ENCODE measurements around the gene ITPR1. TPM values are rescaled to one million over a fixed set of nuclear protein-coding genes. Genes with fewer than 3 reads are reported as not detected.

ITPR1 gene
- polyA plus RNA-seq, 1 experiment = 1.4 TPM

- H3K27me3 ChIP-seq (ENCODE audit: control insufficient read depth, insufficient read depth, low read length) = no peaks in the 10 kb centered on the region
- TF ChIP-seq CTCF (IDR thresholded peaks at IDR 0.05; ENCODE audit: insufficient read depth, low read depth, low read length) = no peak
- POLR2A ChIA-PET = no interaction called here
- no peaks in the 10 kb centered on the region for H3K36me3 ChIP-seq (ENCODE audit: control insufficient read depth, insufficient read depth, low read length)
- no peak overlapping the region for H3K4me3 ChIP-seq (ENCODE audit: low read depth, low read length)
- CTCF ChIA-PET = no interaction called here
- DNase-seq (ENCODE audit: low read depth) = no peak
Observed at GRCh38 chr3:4581124-4581424, 87.9 kb downstream of the ITPR1 start.

DNA sequence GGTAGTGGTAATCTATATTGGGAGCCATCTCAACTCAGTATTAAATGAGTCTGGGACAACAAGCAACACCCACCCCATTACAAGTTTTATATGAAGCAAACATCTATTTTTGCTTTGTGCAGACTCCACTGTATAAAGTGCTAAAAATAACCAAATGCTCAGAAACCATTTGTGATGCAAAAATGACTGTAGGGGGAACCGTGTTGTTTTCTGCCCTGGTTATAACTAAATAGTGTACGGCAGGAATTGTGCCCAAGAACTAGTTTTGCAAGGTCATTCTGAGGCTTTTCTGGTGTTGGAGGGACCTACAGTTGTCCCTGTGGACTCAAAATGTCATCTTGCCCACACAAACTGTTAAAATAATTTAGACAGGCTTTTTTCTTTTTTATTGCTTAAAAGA lies 88.3 kb downstream of the ITPR1 start:
- no peak for DNase-seq (ENCODE audit: low read depth)
- TF ChIP-seq CTCF (IDR thresholded peaks at IDR 0.05; ENCODE audit: insufficient read depth, low read depth, low read length) = no peak
- POLR2A ChIA-PET = no interaction called here
- Histone ChIP-seq H3K27me3 (ENCODE audit: control insufficient read depth, insufficient read depth, low read length) (no peaks in the 10 kb centered on the region), H3K36me3 (ENCODE audit: control insufficient read depth, insufficient read depth, low read length) (no peaks in the 10 kb centered on the region), H3K4me3 (ENCODE audit: low read depth, low read length) (no peak overlapping the region)
- CTCF ChIA-PET = no interaction called here

- ChIA-PET POLR2A (no interaction called here), CTCF (interaction anchor here (1.0 kb wide), 1 partner anchor 12 kb away, joined by 3 read pairs; no protein-coding TSS in a partner anchor)
- Histone ChIP-seq H3K27me3 (ENCODE audit: control insufficient read depth, insufficient read depth, low read length) (no peaks in the 10 kb centered on the region), H3K4me3 (ENCODE audit: low read depth, low read length) (no peak overlapping the region), H3K36me3 (ENCODE audit: control insufficient read depth, insufficient read depth, low read length) (no peaks in the 10 kb centered on the region)
- no peak for TF ChIP-seq CTCF (IDR thresholded peaks at IDR 0.05; ENCODE audit: insufficient read depth, low read depth, low read length)
- DNase-seq (ENCODE audit: low read depth) = no peak
Observed at GRCh38 chr3:4581920-4582611, 88.9 kb downstream of the ITPR1 start.

DNA sequence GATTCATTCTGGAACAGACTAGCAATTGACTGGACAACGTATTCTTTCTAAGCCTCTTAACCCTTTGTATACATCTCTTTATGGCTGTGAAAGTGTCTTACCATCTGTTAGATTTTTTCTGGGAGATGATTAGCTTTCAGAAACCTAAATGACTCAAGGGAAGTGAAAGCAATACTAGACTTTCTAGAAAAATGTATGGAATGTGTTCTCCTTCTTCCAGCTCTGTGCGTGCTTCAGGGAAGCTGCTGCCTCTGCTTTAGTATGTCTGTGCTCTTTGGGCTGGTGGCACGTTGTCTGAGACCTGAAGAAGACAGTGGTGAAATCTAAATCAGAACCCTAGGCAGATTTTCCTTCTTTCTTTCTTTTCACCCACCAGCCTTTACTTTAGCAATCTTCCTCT lies 89.5 kb downstream of the ITPR1 start:
- Histone ChIP-seq H3K36me3 (ENCODE audit: control insufficient read depth, insufficient read depth, low read length) (no peaks in the 10 kb centered on the region), H3K4me3 (ENCODE audit: low read depth, low read length) (no peak overlapping the region), H3K27me3 (ENCODE audit: control insufficient read depth, insufficient read depth, low read length) (no peaks in the 10 kb centered on the region)
- no peak for TF ChIP-seq CTCF (IDR thresholded peaks at IDR 0.05; ENCODE audit: insufficient read depth, low read depth, low read length)
- POLR2A ChIA-PET = no interaction called here
- CTCF ChIA-PET = interaction anchor here (1.0 kb wide), 1 partner anchor 11 kb away, joined by 3 read pairs; no protein-coding TSS in a partner anchor
- DNase-seq (ENCODE audit: low read depth) = no peak

DNA sequence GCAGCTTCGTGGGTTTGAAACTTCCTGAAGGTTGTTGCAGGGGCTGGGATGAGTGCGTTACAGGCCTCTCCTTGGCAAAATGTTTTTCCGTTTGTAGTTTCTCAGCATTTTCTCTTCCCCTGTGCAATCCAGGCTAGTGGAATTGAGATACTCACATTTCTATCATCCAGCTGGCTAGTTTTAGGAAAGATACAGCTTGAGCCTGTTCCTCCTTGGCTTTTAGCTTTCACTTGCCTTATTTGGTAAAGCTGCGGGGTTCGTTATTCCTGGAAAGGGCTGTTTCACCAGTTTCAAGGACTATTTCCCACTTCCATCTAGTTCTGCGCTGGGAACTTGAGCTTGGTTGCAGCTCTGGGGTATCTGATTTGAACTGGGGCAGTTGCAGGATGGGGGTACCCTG lies 90.3 kb downstream of the ITPR1 start:
- TF ChIP-seq CTCF (IDR thresholded peaks at IDR 0.05; ENCODE audit: insufficient read depth, low read depth, low read length) = no peak
- Histone ChIP-seq H3K4me3 (ENCODE audit: low read depth, low read length) (no peak overlapping the region), H3K36me3 (ENCODE audit: control insufficient read depth, insufficient read depth, low read length) (no peaks in the 10 kb centered on the region), H3K27me3 (ENCODE audit: control insufficient read depth, insufficient read depth, low read length) (no peaks in the 10 kb centered on the region)
- POLR2A ChIA-PET = no interaction called here
- CTCF ChIA-PET = interaction anchor here (1.5 kb wide), 1 partner anchor 16 kb away, joined by 3 read pairs; no protein-coding TSS in a partner anchor
- DNase-seq (ENCODE audit: low read depth) = no peak
